Brain microvascular endothelial cell (primary cell): ENCODE data around the gene BDNF.

ENCODE experiments used
- DNase-seq: peaks from one replicate; pipeline ENCODE4 v3.0.0-alpha.2; 2020
- H3K27ac ChIP-seq: fragments of 250-450 bp; sonication (Bioruptor Pico); 2 replicates; pipeline ENCODE4 v1.5.1; 2020; ENCODE audit warnings: mild to moderate bottlenecking, moderate library complexity
- H3K27me3 ChIP-seq: fragments of 250-450 bp; sonication (Bioruptor Pico); replicated peaks from 2 replicates; pipeline ENCODE4 v1.5.1; 2020; ENCODE audit warnings: mild to moderate bottlenecking
- H3K36me3 ChIP-seq: fragments of 250-450 bp; sonication (Bioruptor Pico); replicated peaks from 2 replicates; pipeline ENCODE4 v1.5.1; 2020; ENCODE audit warnings: mild to moderate bottlenecking
- H3K4me3 ChIP-seq: 2 replicates; pipeline ENCODE4 v1.5.1; 2011; ENCODE audit warnings: low read depth, mild to moderate bottlenecking, control low read depth, low read length, moderate library complexity
- in situ Hi-C: cut with HindIII; loops from 2 replicates; pipeline ENCODE4 v1.10.0; 2017; ENCODE audit warnings: low sequenced_read_pairs, low pct_ligation_motif_present
- TF ChIP-seq, protein P1 (sequence below): IDR thresholded peaks from 2 replicates; pipeline ENCODE4 v1.5.1; 2011; ENCODE audit warnings: low read depth, mild to moderate bottlenecking, moderate library complexity, low read length, control low read depth, inconsistent platforms; ENCODE audit errors: missing control alignments

Gene BDNF

GRCh38 chr11:27692781-27693180 lies 7.5 kb downstream of the BDNF start:
- no peak for DNase-seq
- TF ChIP-seq, protein P1, sequence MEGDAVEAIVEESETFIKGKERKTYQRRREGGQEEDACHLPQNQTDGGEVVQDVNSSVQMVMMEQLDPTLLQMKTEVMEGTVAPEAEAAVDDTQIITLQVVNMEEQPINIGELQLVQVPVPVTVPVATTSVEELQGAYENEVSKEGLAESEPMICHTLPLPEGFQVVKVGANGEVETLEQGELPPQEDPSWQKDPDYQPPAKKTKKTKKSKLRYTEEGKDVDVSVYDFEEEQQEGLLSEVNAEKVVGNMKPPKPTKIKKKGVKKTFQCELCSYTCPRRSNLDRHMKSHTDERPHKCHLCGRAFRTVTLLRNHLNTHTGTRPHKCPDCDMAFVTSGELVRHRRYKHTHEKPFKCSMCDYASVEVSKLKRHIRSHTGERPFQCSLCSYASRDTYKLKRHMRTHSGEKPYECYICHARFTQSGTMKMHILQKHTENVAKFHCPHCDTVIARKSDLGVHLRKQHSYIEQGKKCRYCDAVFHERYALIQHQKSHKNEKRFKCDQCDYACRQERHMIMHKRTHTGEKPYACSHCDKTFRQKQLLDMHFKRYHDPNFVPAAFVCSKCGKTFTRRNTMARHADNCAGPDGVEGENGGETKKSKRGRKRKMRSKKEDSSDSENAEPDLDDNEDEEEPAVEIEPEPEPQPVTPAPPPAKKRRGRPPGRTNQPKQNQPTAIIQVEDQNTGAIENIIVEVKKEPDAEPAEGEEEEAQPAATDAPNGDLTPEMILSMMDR = no peak
- H3K4me3 ChIP-seq = no peak overlapping the region
- in situ Hi-C loops = no loop called here
- no peaks in the 10 kb centered on the region for H3K27me3 ChIP-seq
- H3K27ac ChIP-seq = no peak overlapping the region
- peaks cover 5% of the 10 kb centered on the region for H3K36me3 ChIP-seq

GRCh38 chr11:27688076-27688475 lies 12.2 kb downstream of the BDNF start:
- Histone ChIP-seq H3K4me3 (no peak overlapping the region), H3K36me3 (peaks cover 9% of the 10 kb centered on the region), H3K27me3 (no peaks in the 10 kb centered on the region), H3K27ac (no peak overlapping the region)
- no peak for DNase-seq
- TF ChIP-seq, protein P1 = no peak
- in situ Hi-C loops = no loop called here

DNA sequence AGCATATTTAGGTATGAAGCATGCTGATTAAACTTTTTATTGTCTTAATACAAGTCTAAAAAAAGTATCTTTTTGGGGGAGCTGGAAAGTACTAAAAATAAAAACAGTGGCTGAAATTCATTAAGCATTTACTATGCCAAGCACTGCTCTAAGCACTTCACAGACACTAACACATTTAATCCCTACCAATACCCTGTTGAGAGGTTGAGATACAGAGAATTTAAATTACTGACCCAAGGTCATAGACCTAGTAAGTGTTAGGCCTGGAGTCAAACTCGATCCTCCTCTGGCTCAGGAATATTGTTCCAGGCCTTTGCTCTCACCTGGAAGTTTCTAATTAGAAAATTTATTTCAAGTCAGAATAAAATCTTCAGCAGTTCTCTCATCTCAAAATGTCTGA lies 18.6 kb downstream of the BDNF start:
- Histone ChIP-seq H3K4me3 (no peak overlapping the region), H3K27ac (no peak overlapping the region), H3K36me3 (peaks cover 6% of the 10 kb centered on the region), H3K27me3 (no peaks in the 10 kb centered on the region)
- TF ChIP-seq, protein P1 = no peak
- in situ Hi-C loops = no loop called here
- DNase-seq = no peak

GRCh38 chr11:27679136-27680015 lies 20.9 kb downstream of the BDNF start:
- no peaks in the 10 kb centered on the region for H3K27me3 ChIP-seq
- in situ Hi-C loops = no loop called here
- H3K36me3 ChIP-seq = peaks cover 4% of the 10 kb centered on the region
- DNase-seq = no peak
- no peak overlapping the region for H3K27ac ChIP-seq
- TF ChIP-seq, protein P1 = no peak
- H3K4me3 ChIP-seq = no peak overlapping the region

DNA sequence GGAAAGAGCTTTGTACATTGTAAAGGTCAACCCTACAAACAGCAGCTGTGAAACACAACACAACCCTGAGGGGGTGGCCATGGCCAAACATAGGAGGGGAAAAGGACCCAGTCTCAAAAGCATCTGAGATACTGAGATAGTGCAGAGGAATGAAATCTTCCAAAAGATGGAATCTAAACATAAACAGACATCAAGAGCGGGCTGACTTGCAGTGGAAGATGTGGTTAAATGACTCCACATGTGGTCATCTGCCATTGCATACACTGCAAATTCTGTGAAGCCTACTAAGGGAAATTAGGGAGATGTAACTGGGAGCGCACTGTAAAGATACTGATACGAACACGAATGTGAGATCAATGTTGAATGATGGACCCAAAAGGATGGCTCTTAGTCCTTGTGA lies 22.0 kb downstream of the BDNF start:
- Histone ChIP-seq H3K36me3 (peaks cover 4% of the 10 kb centered on the region), H3K27ac (no peak overlapping the region), H3K4me3 (no peak overlapping the region), H3K27me3 (no peaks in the 10 kb centered on the region)
- TF ChIP-seq, protein P1 = no peak
- in situ Hi-C loops = no loop called here
- DNase-seq = peak; percentile 60
